GM19351 (cell line): ENCODE results near the gene KIF27.
A peak's percentile ranks its signal among the peaks of the same experiment; 100 is the strongest.
"Not testable (repeated sequence)": the region's sequence is repeated elsewhere in the genome, so short reads cannot be mapped to it uniquely, and the experiment has no call there.

Experiments
- ATAC-seq: cut with Tn5 transposase; IDR thresholded peaks from one replicate; pipeline ENCODE4 v1.9.1; 2021; ENCODE audit warnings: mild to moderate bottlenecking, moderate library complexity; ENCODE audit not compliant: unreplicated experiment

KIF27 gene

GRCh38 chr9:83817356-83818278 is 103.6 kb downstream of the KIF27 start, which contains the start of gene GKAP1:
TSS of gene GKAP1 (minus strand) at chr9:83817769. CDS start at chr9:83806517, 11,252 bp downstream.
- peak; percentile 75 for ATAC-seq

DNA sequence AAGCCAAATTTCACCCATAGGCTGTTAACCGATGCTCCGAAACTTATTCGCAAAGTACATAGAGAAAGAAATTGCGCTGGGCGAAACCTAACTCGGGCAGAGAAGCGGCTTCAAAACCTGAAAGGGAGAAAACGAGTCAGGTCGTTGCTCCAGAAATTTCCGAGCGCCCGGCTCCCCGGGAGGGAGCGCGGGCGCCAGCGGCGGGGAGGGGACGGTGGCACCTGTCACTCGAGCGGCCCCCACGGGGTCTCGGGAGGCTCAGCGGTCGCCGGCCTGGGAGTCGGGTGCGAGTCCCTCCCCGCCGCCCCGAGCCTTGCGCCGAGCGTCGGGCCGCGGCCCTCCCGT is 104.2 kb downstream of the KIF27 start:
- ATAC-seq, result not testable (repeated sequence)

DNA sequence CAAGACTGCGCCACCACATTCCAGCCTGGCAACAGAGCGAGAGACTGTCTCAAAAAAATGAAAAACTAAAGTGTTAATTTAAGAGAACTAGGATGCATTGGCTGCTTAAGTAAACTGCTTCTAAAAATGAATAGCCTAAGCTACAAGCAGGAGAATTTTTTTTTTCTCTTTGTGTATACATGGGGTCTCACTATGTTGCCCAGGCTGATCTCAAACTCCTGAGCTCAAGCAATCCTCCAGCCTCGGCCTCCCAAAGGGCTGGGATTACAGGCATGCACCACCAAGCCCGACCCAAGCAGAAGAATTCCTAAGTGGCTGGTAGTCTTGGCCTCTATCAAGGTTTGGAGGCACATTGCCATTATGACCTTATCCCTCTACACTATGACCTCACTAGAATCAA is 106.1 kb downstream of the KIF27 start:
- not testable (repeated sequence) for ATAC-seq

DNA sequence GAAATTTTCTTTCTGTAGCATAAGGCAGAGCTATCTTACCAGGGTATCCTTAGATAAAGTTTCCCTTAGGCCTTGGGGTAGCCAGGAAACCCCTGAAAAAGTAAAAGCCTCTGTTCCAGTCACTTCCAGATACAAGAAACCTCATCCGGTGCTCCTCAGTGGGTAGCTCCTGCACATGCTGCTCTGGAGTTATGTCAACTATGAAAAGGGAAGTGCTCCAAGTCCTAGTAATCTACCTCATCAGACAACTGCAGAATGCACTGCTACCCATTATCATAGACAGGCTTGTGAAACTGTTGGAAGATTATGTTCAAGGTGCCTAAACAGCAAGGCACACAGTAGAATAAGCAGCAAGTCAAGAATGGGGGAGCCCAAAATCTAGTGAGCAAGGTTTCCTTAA is 112.0 kb downstream of the KIF27 start:
- ATAC-seq, result not testable (repeated sequence)

- ATAC-seq, result not testable (repeated sequence)
These were observed 116.8 kb downstream of the KIF27 start for GRCh38 chr9:83804454-83804853.

DNA sequence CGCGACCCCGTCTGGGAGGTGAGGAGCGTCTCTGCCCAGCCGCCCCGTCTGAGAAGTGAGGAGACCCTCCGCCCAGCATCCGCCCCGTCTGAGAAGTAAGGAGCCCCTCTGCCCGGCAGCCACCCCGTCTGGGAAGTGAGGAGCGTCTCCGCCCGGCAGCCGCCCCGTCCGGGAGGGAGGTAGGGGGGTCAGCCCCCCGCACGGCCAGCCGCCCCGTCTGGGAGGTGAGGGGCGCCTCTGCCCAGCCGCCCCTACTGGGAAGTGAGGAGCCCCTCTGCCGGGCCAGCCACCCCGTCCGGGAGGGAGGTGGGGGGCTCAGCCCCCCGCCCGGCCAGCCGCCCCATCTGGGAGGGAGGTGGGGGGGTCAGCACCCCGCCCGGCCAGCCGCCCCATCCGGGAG is 117.3 kb downstream of the KIF27 start:
- ATAC-seq, result not testable (repeated sequence)

- no peak for ATAC-seq
These were observed 120.8 kb downstream of the KIF27 start for GRCh38 chr9:83800236-83801033.

DNA sequence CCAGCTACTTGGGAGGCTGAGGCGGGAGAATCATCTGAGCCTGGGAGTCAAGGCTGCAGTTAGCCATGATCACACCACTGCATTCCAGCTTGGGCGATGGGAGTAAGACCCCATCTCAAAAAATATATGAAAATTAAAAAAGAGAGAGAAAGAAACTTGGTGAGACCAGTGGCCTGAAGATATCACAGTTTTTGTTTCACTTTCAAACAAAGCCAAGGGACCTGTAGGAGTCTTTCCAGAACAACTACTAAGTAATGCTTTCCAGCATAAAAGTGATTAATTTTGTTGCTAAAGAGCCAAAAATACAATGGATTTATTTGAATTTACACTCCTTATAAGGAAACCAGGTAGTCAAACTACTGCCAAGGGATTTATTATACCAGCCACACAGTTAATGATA is 127.2 kb downstream of the KIF27 start:
- ATAC-seq, result no peak

GRCh38 chr9:83792746-83793145 is 128.5 kb downstream of the KIF27 start:
- no peak for ATAC-seq
